K562 (cell line): ENCODE measurements around the gene ARL16. TPM values are rescaled to one million over a fixed set of nuclear protein-coding genes. Genes with fewer than 3 reads are reported as not detected.

Experiments used
- BMI1 ChIP-seq: fragments of 150-350 bp; IDR thresholded peaks from 2 replicates; pipeline ENCODE4 v1.6.1; 2014; ENCODE audit warnings: low read length
- EGR1 ChIP-seq: fragments of 450-650 bp; conservative IDR thresholded peaks from 2 replicates; pipeline ENCODE4 v1.6.1; 2017; ENCODE audit warnings: mild to moderate bottlenecking
- GABPB2 ChIP-seq: fragments of 250-450 bp; sonication (Bioruptor Pico); conservative IDR thresholded peaks from 2 replicates; pipeline ENCODE4 v1.5.1; 2021; ENCODE audit warnings: mild to moderate bottlenecking
- MEF2A ChIP-seq: IDR thresholded peaks from 2 replicates; pipeline ENCODE4 v1.6.1; 2011; ENCODE audit warnings: low read depth, mild to moderate bottlenecking, low read length, moderate library complexity; ENCODE audit not compliant: control insufficient read depth
- NRF1 ChIP-seq, 2 experiments: fragments of 450-650 bp; IDR thresholded peaks in 1 of 2; conservative IDR thresholded peaks in 1 of 2; 2 replicates each; pipeline ENCODE4 v1.6.1; 2014; ENCODE audit warnings: mild to moderate bottlenecking in 2 of 2
- PHF20 ChIP-seq: fragments of 450-650 bp; IDR thresholded peaks from 2 replicates; pipeline ENCODE4 v1.6.1; 2018; ENCODE audit not compliant: partially characterized antibody
- RAD21 ChIP-seq, 2 experiments: fragments of 250-450 bp in 1 of 2; fragments of 450-650 bp in 1 of 2; sonication (Bioruptor Pico) in 1 of 2; formaldehyde crosslinking in 1 of 2; IDR thresholded peaks in 1 of 2; conservative IDR thresholded peaks in 1 of 2; 2 replicates each; pipeline versions ENCODE4 v1.4.0 to v1.8.0; 2020 to 2022; ENCODE audit warnings: mild to moderate bottlenecking in 2 of 2, moderate library complexity in 1 of 2
- RBM34 ChIP-seq: fragments of 200-400 bp; formaldehyde crosslinking; IDR thresholded peaks from 2 replicates; pipeline ENCODE4 v1.6.1; 2018; ENCODE audit warnings: low read length, borderline replicate concordance; ENCODE audit not compliant: insufficient read depth
- RNF2 ChIP-seq: sonication (generic); IDR thresholded peaks from 2 replicates; pipeline ENCODE4 v1.6.1; 2016
- SUPT5H ChIP-seq: fragments of 450-650 bp; IDR thresholded peaks from 2 replicates; pipeline ENCODE4 v1.6.1; 2016
- TARDBP ChIP-seq: fragments of 450-650 bp; IDR thresholded peaks from 2 replicates; pipeline ENCODE4 v1.6.1; 2016
- TEAD4 ChIP-seq, 2 experiments: sonication (generic) in 1 of 2; formaldehyde crosslinking in 1 of 2; IDR thresholded peaks; 2 replicates each; pipeline versions ENCODE4 v1.6.1 to v1.8.0; 2012 to 2022; ENCODE audit warnings: borderline replicate concordance in 1 of 2, inconsistent platforms in 1 of 2, low read length in 1 of 2, mild to moderate bottlenecking in 1 of 2, missing genetic modification reagents in 1 of 2
- ZC3H4 ChIP-seq: sonication (generic); formaldehyde crosslinking; IDR thresholded peaks from 2 replicates; pipeline ENCODE4 v1.9.0; 2021; ENCODE audit warnings: missing genetic modification reagents, borderline replicate concordance
- ZC3H8 ChIP-seq: fragments of 450-650 bp; IDR thresholded peaks from 2 replicates; pipeline ENCODE4 v1.6.1; 2017
- ZNF121 ChIP-seq: sonication (generic); formaldehyde crosslinking; conservative IDR thresholded peaks from 2 replicates; pipeline ENCODE4 v1.8.0; 2022; ENCODE audit warnings: missing genetic modification reagents
- ZNF695 ChIP-seq: fragments of 450-650 bp; formaldehyde crosslinking; IDR thresholded peaks from 2 replicates; pipeline ENCODE4 v1.4.0; 2020; ENCODE audit warnings: mild to moderate bottlenecking, moderate library complexity
- ZNF830 ChIP-seq: fragments of 250-450 bp; sonication (Bioruptor Pico); IDR thresholded peaks from 2 replicates; pipeline ENCODE4 v1.5.0; 2021; ENCODE audit warnings: mild to moderate bottlenecking
- polyA plus RNA-seq, 8 experiments: library from polyadenylated mRNA; depleted of rRNA in 4 of 8; stranded (reverse) in 5 of 8; unstranded in 3 of 8; fragments of >200 nt; fragmentation: Nextera tagmentation in 2 of 8; fragmentation: Illumina TruSeq in 1 of 8; extraction: Ambion mirVana in 2 of 8; extraction: Trizol in 1 of 8; gene quantifications; 2 replicates each; pipeline versions ENCODE4 v1.2.1 to v1.2.3, GENCODE V29; 2011 to 2014; ENCODE audit warnings: inconsistent platforms in 1 of 8, missing spikeins in 1 of 8
- total RNA-seq, 7 experiments: library from RNA; depleted of rRNA in 6 of 7; stranded (reverse); fragments of >200 nt in 6 of 7; fragmentation: Illumina TruSeq in 2 of 7; extraction: Trizol in 2 of 7; gene quantifications; 2 replicates each; pipeline versions ENCODE4 v1.2.1 to v1.2.3, GENCODE V29; 2011 to 2021; ENCODE audit warnings: low replicate concordance in 1 of 7
- TF ChIP-seq, protein P1 (sequence below), 2 experiments: IDR thresholded peaks; 2 replicates each; pipeline ENCODE4 v1.6.1; 2011; ENCODE audit warnings: borderline replicate concordance in 1 of 2, control low read depth in 1 of 2, low read depth in 1 of 2, low read length in 1 of 2, mild to moderate bottlenecking in 1 of 2, mixed read lengths in 1 of 2, moderate library complexity in 1 of 2; ENCODE audit not compliant: insufficient read depth in 1 of 2, insufficient read length in 1 of 2, poor library complexity in 1 of 2, severe bottlenecking in 1 of 2; ENCODE audit errors: extremely low read depth in 1 of 2
- TF ChIP-seq, protein P2 (sequence below), 2 experiments: fragments of 150-350 bp in 1 of 2; IDR thresholded peaks; 2 replicates each; pipeline ENCODE4 v1.6.1; 2012 to 2016; ENCODE audit warnings: low read depth in 2 of 2, low read length in 2 of 2, mild to moderate bottlenecking in 1 of 2, moderate library complexity in 1 of 2
- TF ChIP-seq, protein P3 (sequence below), 2 experiments: IDR thresholded peaks in 1 of 2; conservative IDR thresholded peaks in 1 of 2; 2 replicates each; pipeline ENCODE4 v1.6.1; 2016; ENCODE audit warnings: low read depth in 2 of 2, mild to moderate bottlenecking in 1 of 2, missing compliant biosample characterization in 1 of 2, missing genetic modification characterization in 1 of 2, moderate library complexity in 1 of 2

ARL16 gene
- total and polyA plus RNA-seq, 9 of the 15 experiments (the other 6 are each of a cell fraction or from before 2014, with no cell fraction given): 5.4 to 32.4 (median 22.6) TPM

DNA sequence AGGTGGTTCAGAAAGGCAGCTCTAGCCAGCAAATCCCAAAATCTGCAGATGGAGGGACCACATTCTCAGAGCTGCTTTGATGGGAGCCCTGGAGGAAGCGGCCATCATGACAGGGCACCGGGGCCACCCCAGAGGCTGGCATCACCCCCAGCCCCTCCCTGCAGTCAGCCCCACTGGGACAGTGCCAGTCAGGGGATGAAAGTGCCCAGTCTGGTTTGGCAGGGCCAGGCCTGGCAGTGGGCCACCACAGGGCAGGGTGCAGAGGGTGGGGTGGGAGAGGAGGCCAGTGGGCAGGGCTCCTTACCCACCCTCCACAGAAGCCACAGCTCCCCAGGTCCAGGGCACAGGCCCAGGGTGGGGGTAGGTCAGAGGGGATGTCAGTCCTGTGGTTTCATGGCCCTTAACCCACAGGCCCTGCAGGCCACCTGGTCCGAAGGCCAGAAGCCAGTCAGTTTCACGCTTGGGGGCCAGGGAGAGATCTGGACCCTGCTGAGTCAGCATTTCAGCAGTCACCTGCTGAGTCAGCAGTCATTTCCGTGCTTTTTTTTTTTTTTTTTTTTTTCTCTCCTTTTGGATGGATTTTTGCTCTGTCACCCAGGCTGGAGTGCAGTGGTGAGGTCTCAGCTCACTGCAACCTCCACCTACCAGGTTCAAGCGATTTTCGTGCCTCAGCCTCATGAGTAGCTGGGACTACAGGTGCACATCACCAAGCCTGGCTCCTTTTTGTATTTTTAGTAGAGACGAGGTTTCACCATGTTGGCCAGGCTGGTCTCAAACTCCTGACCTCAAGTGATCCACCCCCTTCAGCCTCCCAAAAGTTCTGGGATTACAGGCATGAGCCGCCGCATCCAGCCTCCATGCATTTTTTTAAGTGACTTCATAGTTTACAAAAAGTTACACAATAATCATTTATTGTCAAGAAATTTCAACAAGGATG is 38.9 kb upstream of the ARL16 start (continued):
- TF ChIP-seq ZC3H8 (no peak), TARDBP (no peak), ZC3H4 (no peak), NRF1 (conservative IDR thresholded peaks at IDR 0.05 in 1 of 2, IDR thresholded peaks at IDR 0.05 in 1 of 2) (no peak), ZNF695 (no peak), ZNF121 (CRISPR knock-in tag) (no peak), TEAD4 (IDR thresholded peaks at IDR 0.05; ENCODE audit: low read length) (0 out of 2 replicates have a peak, but pooled peaks have one; percentile 9), TEAD4 (CRISPR knock-in tag; IDR thresholded peaks at IDR 0.05; ENCODE audit: borderline replicate concordance) (no peak), SUPT5H (peak; percentile 63), RBM34 (no peak), RNF2 (no peak), GABPB2 (CRISPR knock-in tag) (no peak), MEF2A (no peak), EGR1 (no peak), ZNF830 (CRISPR knock-in tag) (no peak), BMI1 (no peak), PHF20 (no peak), RAD21 (CRISPR knock-in tag; conservative IDR thresholded peaks at IDR 0.05 in 1 of 2, IDR thresholded peaks at IDR 0.05 in 1 of 2) (no peak)
- TF ChIP-seq, protein P1, sequence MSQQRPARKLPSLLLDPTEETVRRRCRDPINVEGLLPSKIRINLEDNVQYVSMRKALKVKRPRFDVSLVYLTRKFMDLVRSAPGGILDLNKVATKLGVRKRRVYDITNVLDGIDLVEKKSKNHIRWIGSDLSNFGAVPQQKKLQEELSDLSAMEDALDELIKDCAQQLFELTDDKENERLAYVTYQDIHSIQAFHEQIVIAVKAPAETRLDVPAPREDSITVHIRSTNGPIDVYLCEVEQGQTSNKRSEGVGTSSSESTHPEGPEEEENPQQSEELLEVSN (IDR thresholded peaks at IDR 0.05; ENCODE audit: borderline replicate concordance in 1 of 2, extremely low read depth in 1 of 2, insufficient read depth in 1 of 2, insufficient read length in 1 of 2, low read depth in 1 of 2, low read length in 1 of 2, poor library complexity in 1 of 2, severe bottlenecking in 1 of 2): no peak
- TF ChIP-seq, protein P2, sequence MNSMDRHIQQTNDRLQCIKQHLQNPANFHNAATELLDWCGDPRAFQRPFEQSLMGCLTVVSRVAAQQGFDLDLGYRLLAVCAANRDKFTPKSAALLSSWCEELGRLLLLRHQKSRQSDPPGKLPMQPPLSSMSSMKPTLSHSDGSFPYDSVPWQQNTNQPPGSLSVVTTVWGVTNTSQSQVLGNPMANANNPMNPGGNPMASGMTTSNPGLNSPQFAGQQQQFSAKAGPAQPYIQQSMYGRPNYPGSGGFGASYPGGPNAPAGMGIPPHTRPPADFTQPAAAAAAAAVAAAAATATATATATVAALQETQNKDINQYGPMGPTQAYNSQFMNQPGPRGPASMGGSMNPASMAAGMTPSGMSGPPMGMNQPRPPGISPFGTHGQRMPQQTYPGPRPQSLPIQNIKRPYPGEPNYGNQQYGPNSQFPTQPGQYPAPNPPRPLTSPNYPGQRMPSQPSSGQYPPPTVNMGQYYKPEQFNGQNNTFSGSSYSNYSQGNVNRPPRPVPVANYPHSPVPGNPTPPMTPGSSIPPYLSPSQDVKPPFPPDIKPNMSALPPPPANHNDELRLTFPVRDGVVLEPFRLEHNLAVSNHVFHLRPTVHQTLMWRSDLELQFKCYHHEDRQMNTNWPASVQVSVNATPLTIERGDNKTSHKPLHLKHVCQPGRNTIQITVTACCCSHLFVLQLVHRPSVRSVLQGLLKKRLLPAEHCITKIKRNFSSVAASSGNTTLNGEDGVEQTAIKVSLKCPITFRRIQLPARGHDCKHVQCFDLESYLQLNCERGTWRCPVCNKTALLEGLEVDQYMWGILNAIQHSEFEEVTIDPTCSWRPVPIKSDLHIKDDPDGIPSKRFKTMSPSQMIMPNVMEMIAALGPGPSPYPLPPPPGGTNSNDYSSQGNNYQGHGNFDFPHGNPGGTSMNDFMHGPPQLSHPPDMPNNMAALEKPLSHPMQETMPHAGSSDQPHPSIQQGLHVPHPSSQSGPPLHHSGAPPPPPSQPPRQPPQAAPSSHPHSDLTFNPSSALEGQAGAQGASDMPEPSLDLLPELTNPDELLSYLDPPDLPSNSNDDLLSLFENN (IDR thresholded peaks at IDR 0.05; ENCODE audit: low read depth in 2 of 2, low read length in 2 of 2): no peak
- TF ChIP-seq, protein P3, sequence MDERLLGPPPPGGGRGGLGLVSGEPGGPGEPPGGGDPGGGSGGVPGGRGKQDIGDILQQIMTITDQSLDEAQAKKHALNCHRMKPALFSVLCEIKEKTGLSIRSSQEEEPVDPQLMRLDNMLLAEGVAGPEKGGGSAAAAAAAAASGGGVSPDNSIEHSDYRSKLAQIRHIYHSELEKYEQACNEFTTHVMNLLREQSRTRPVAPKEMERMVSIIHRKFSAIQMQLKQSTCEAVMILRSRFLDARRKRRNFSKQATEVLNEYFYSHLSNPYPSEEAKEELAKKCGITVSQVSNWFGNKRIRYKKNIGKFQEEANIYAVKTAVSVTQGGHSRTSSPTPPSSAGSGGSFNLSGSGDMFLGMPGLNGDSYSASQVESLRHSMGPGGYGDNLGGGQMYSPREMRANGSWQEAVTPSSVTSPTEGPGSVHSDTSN (CRISPR knock-in tag; IDR thresholded peaks at IDR 0.05; ENCODE audit: low read depth): no peak
- TF ChIP-seq, protein P3 (tag; conservative IDR thresholded peaks at IDR 0.05; ENCODE audit: low read depth): 0 out of 2 replicates have a peak, but pooled peaks have one; percentile 7
